CD4-positive, alpha-beta T cell treated with Interleukin-10 for 1 hour (primary cell): ENCODE results near the gene NOL7.
A peak's percentile ranks its signal among the peaks of the same experiment; 100 is the strongest.

Experiments used
- DNase-seq: peaks from one replicate; pipeline ENCODE4 v3.0.0-alpha.2; 2020

The NOL7 gene

GRCh38 chr6:13614926-13615791 lies at the start of gene NOL7:
NOL7 (plus strand) TSS chr6:13615335; CDS start chr6:13615359, 24 bp downstream.
- DNase-seq = peak; percentile 98

GRCh38 chr6:13565921-13566320 lies 49.2 kb upstream of the NOL7 start:
- DNase-seq = no peak

GRCh38 chr6:13566500-13566899 lies 48.6 kb upstream of the NOL7 start:
- DNase-seq = no peak

GRCh38 chr6:13568970-13569369 lies 46.2 kb upstream of the NOL7 start:
- no peak for DNase-seq

GRCh38 chr6:13572240-13572639 lies 42.9 kb upstream of the NOL7 start:
- no peak for DNase-seq

- DNase-seq = no peak
These were observed 42.0 kb upstream of the NOL7 start for GRCh38 chr6:13572951-13573654.

- DNase-seq = no peak
These were observed 41.4 kb upstream of the NOL7 start for GRCh38 chr6:13573669-13574110.

GRCh38 chr6:13574149-13574570 lies 41.0 kb upstream of the NOL7 start:
- peak; percentile 95 for DNase-seq

GRCh38 chr6:13574571-13575376 lies 40.4 kb upstream of the NOL7 start, which contains the start of gene SIRT5:
SIRT5 (plus strand) TSS chr6:13574601; CDS start chr6:13584111, 9,510 bp downstream.
- DNase-seq = peak; percentile 79

- no peak for DNase-seq
These were observed 39.8 kb upstream of the NOL7 start for GRCh38 chr6:13575377-13575775.

- DNase-seq = no peak
These were observed 39.1 kb upstream of the NOL7 start for GRCh38 chr6:13576017-13576416.

GRCh38 chr6:13577926-13578325 lies 37.2 kb upstream of the NOL7 start:
- no peak for DNase-seq

GRCh38 chr6:13579911-13580310 lies 35.2 kb upstream of the NOL7 start:
- no peak for DNase-seq

GRCh38 chr6:13581700-13582229 lies 33.4 kb upstream of the NOL7 start:
- no peak for DNase-seq

GRCh38 chr6:13586603-13587542 lies 28.3 kb upstream of the NOL7 start:
- DNase-seq = no peak

GRCh38 chr6:13589801-13590200 lies 25.3 kb upstream of the NOL7 start:
- no peak for DNase-seq

- no peak for DNase-seq
These were observed 24.5 kb upstream of the NOL7 start for GRCh38 chr6:13590574-13591153.

- DNase-seq = no peak
These were observed 23.8 kb upstream of the NOL7 start for GRCh38 chr6:13591205-13591921.

GRCh38 chr6:13593103-13593502 lies 22.0 kb upstream of the NOL7 start:
- no peak for DNase-seq

- DNase-seq = no peak
These were observed 21.4 kb upstream of the NOL7 start for GRCh38 chr6:13593720-13594119.

- DNase-seq = no peak
These were observed 18.1 kb upstream of the NOL7 start for GRCh38 chr6:13597073-13597472.
